Panc1 (cell line): ENCODE results near the gene FSTL4. TPM values are rescaled to one million over a fixed set of nuclear protein-coding genes. Genes with fewer than 3 reads are reported as not detected.

ENCODE experiments used
- ATAC-seq: fragments of 200-7000 bp; cut with Tn5 transposase; 2 replicates; pipeline ENCODE4 v1.9.1; 2020; ENCODE audit warnings: mild to moderate bottlenecking, moderate library complexity
- BruUV-seq: library from RNA; stranded (reverse); fragments of 400-500 nt; replicated peaks from 2 replicates; lab custom pipeline; 2021; lab: Mats Ljungman, UMichigan
- CTCF ChIA-PET: fragments of 300-600 bp; sonication (Branson Sonifier 250); formaldehyde crosslinking; loops from one replicate; lab custom pipeline; 2022; ENCODE audit warnings: antibody characterized with exemption; lab: Charles Lee
- POLR2A ChIA-PET: fragments of 300-600 bp; sonication (Branson Sonifier 250); formaldehyde crosslinking; loops from one replicate; lab custom pipeline; 2022; ENCODE audit warnings: antibody characterized with exemption; lab: Charles Lee
- DNase-seq: peaks from one replicate; pipeline ENCODE4 v3.0.0-alpha.2; 2010; ENCODE audit warnings: low read depth, low spot score
- H3K27ac ChIP-seq: 2 replicates; pipeline ENCODE4 v1.5.1; 2011; ENCODE audit warnings: mild to moderate bottlenecking, low read length, inconsistent platforms
- H3K27me3 ChIP-seq: fragments of 200-500 bp; sonication (Bioruptor generic); 2 replicates; pipeline ENCODE4 v1.6.0; 2014; ENCODE audit warnings: low read length, inconsistent platforms; ENCODE audit not compliant: control insufficient read depth, insufficient read depth
- H3K36me3 ChIP-seq: fragments of 200-500 bp; sonication (Bioruptor generic); 2 replicates; pipeline ENCODE4 v1.5.1; 2014; ENCODE audit warnings: inconsistent platforms, mild to moderate bottlenecking, low read length, moderate library complexity; ENCODE audit not compliant: control insufficient read depth, insufficient read depth
- H3K4me1 ChIP-seq: 2 replicates; pipeline ENCODE4 v1.5.1; 2011; ENCODE audit warnings: inconsistent platforms, mild to moderate bottlenecking, low read length, moderate library complexity; ENCODE audit not compliant: control insufficient read depth, insufficient read depth
- H3K4me3 ChIP-seq, 2 experiments: 2 replicates each; pipeline ENCODE4 v1.5.1; 2011 to 2012; ENCODE audit warnings: low read depth in 2 of 2, low read length in 2 of 2, mild to moderate bottlenecking in 2 of 2, inconsistent platforms in 1 of 2, moderate library complexity in 1 of 2
- H3K9me3 ChIP-seq: fragments of 200-500 bp; sonication (Bioruptor generic); 2 replicates; pipeline ENCODE4 v1.5.1; 2014; ENCODE audit warnings: low read depth, mild to moderate bottlenecking, inconsistent platforms, low read length, moderate library complexity; ENCODE audit not compliant: control insufficient read depth, insufficient read depth
- CTCF ChIP-seq: fragments of 450-650 bp; IDR thresholded peaks from 2 replicates; pipeline ENCODE4 v1.5.1; 2017; ENCODE audit warnings: mild to moderate bottlenecking
- POLR2AphosphoS5 ChIP-seq: IDR thresholded peaks from 2 replicates; pipeline ENCODE4 v1.6.1; 2012; ENCODE audit warnings: mild to moderate bottlenecking, low read depth, low read length, moderate library complexity
- SIN3A ChIP-seq: IDR thresholded peaks from 2 replicates; pipeline ENCODE4 v1.6.1; 2012; ENCODE audit warnings: low read depth, mild to moderate bottlenecking, low read length, moderate library complexity, borderline replicate concordance; ENCODE audit not compliant: insufficient read depth
- TCF7L2 ChIP-seq: IDR thresholded peaks from 2 replicates; pipeline ENCODE4 v1.6.1; 2011; ENCODE audit warnings: mild to moderate bottlenecking, low read depth, low read length, inconsistent platforms
- in situ Hi-C: cut with HindIII; loops from 2 replicates; pipeline ENCODE4 v1.10.0; 2016; ENCODE audit warnings: low sequenced_read_pairs, low pct_unique_long_range_greater_than_20kb
- intact Hi-C: fragments of 100-400 bp; cut with micrococcal nuclease; formaldehyde crosslinking; loops from one replicate; pipeline ENCODE4 v1.10.0; 2022; ENCODE audit not compliant: unreplicated experiment
- total RNA-seq: library from RNA; stranded (reverse); gene quantifications from one replicate; pipeline ENCODE4 v1.2.1, GENCODE V29; 2021; ENCODE audit not compliant: unreplicated experiment
- TF ChIP-seq, protein P1 (sequence below), 2 experiments: IDR thresholded peaks; 2 replicates each; pipeline ENCODE4 v1.6.1; 2011 to 2012; ENCODE audit warnings: low read depth in 2 of 2, control low read depth in 1 of 2, low read length in 1 of 2, mild to moderate bottlenecking in 1 of 2, moderate library complexity in 1 of 2; ENCODE audit not compliant: insufficient read depth in 1 of 2

The FSTL4 gene
- total RNA-seq, 1 experiment from 2014 or later: 0.18 TPM

GRCh38 chr5:133292300-133292699, 320.0 kb downstream of the FSTL4 start:
- in situ Hi-C loops: no loop called here
- intact Hi-C loops: no loop called here
- Histone ChIP-seq H3K27me3 (peaks cover 7% of the 10 kb centered on the region), H3K4me1 (no peaks in the 10 kb centered on the region), H3K4me3 (no peak overlapping the region), H3K9me3 (no peaks in the 10 kb centered on the region), H3K36me3 (no peaks in the 10 kb centered on the region), H3K27ac (no peak overlapping the region)
- BruUV-seq: no TSS peak
- DNase-seq (no peak), ATAC-seq (no peak)
- ChIA-PET POLR2A (no interaction called here), CTCF (no interaction called here)
- TF ChIP-seq CTCF (no peak), SIN3A (no peak), TCF7L2 (no peak), POLR2AphosphoS5 (no peak)
- TF ChIP-seq, protein P1, sequence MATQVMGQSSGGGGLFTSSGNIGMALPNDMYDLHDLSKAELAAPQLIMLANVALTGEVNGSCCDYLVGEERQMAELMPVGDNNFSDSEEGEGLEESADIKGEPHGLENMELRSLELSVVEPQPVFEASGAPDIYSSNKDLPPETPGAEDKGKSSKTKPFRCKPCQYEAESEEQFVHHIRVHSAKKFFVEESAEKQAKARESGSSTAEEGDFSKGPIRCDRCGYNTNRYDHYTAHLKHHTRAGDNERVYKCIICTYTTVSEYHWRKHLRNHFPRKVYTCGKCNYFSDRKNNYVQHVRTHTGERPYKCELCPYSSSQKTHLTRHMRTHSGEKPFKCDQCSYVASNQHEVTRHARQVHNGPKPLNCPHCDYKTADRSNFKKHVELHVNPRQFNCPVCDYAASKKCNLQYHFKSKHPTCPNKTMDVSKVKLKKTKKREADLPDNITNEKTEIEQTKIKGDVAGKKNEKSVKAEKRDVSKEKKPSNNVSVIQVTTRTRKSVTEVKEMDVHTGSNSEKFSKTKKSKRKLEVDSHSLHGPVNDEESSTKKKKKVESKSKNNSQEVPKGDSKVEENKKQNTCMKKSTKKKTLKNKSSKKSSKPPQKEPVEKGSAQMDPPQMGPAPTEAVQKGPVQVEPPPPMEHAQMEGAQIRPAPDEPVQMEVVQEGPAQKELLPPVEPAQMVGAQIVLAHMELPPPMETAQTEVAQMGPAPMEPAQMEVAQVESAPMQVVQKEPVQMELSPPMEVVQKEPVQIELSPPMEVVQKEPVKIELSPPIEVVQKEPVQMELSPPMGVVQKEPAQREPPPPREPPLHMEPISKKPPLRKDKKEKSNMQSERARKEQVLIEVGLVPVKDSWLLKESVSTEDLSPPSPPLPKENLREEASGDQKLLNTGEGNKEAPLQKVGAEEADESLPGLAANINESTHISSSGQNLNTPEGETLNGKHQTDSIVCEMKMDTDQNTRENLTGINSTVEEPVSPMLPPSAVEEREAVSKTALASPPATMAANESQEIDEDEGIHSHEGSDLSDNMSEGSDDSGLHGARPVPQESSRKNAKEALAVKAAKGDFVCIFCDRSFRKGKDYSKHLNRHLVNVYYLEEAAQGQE (IDR thresholded peaks at IDR 0.05; ENCODE audit: insufficient read depth in 1 of 2, low read depth in 2 of 2, low read length in 1 of 2): no peak

GRCh38 chr5:133291524-133291923, 320.8 kb downstream of the FSTL4 start:
- no peak for ATAC-seq
- DNase-seq: no peak
- Histone ChIP-seq H3K36me3 (no peaks in the 10 kb centered on the region), H3K4me3 (no peak overlapping the region), H3K4me1 (no peaks in the 10 kb centered on the region), H3K27me3 (peaks cover 7% of the 10 kb centered on the region), H3K27ac (no peak overlapping the region), H3K9me3 (no peaks in the 10 kb centered on the region)
- in situ Hi-C loops: no loop called here
- TF ChIP-seq POLR2AphosphoS5 (no peak), SIN3A (no peak), CTCF (no peak), TCF7L2 (no peak)
- TF ChIP-seq, protein P1 (IDR thresholded peaks at IDR 0.05; ENCODE audit: insufficient read depth in 1 of 2, low read depth in 2 of 2, low read length in 1 of 2): no peak
- no TSS peak for BruUV-seq
- ChIA-PET CTCF (no interaction called here), POLR2A (no interaction called here)
- intact Hi-C loops: no loop called here
